ENCODE results near the gene ASPHD2.

Gene ASPHD2

GRCh38 chr22:26447584-26448329 lies 18.7 kb downstream of the ASPHD2 start:
- DNase-seq: no peak

- no peak for DNase-seq
Observed at GRCh38 chr22:26448334-26448733, 19.3 kb downstream of the ASPHD2 start.

- DNase-seq: no peak
Observed at GRCh38 chr22:26448941-26449340, 19.9 kb downstream of the ASPHD2 start.

GRCh38 chr22:26450453-26451185 lies 21.6 kb downstream of the ASPHD2 start:
- no peak for DNase-seq

GRCh38 chr22:26452236-26453016 lies 23.4 kb downstream of the ASPHD2 start:
- DNase-seq: no peak

- no peak for DNase-seq
Observed at GRCh38 chr22:26453216-26453615, 24.2 kb downstream of the ASPHD2 start.

GRCh38 chr22:26453812-26454500 lies 24.9 kb downstream of the ASPHD2 start:
- no peak for DNase-seq

- no peak for DNase-seq
Observed at GRCh38 chr22:26457661-26458272, 28.7 kb downstream of the ASPHD2 start.

- DNase-seq: no peak
Observed at GRCh38 chr22:26460202-26460601, 31.1 kb downstream of the ASPHD2 start.

GRCh38 chr22:26461188-26461810 lies 32.2 kb downstream of the ASPHD2 start:
- peak; percentile 21 for DNase-seq

GRCh38 chr22:26462051-26462450 lies 33.0 kb downstream of the ASPHD2 start:
- DNase-seq: no peak

GRCh38 chr22:26462641-26463040 lies 33.6 kb downstream of the ASPHD2 start:
- no peak for DNase-seq

- DNase-seq: no peak
Observed at GRCh38 chr22:26463101-26463661, 34.1 kb downstream of the ASPHD2 start.

- DNase-seq: no peak
Observed at GRCh38 chr22:26463688-26464087, 34.6 kb downstream of the ASPHD2 start.

- DNase-seq: no peak
Observed at GRCh38 chr22:26464312-26464711, 35.3 kb downstream of the ASPHD2 start.

GRCh38 chr22:26466196-26466595 lies 37.1 kb downstream of the ASPHD2 start:
- no peak for DNase-seq

GRCh38 chr22:26470807-26471206 lies 41.7 kb downstream of the ASPHD2 start:
- DNase-seq: no peak

GRCh38 chr22:26471522-26471921 lies 42.5 kb downstream of the ASPHD2 start:
- DNase-seq: no peak

- DNase-seq: no peak
Observed at GRCh38 chr22:26474682-26475081, 45.6 kb downstream of the ASPHD2 start.

- no peak for DNase-seq
Observed at GRCh38 chr22:26476705-26477340, 47.8 kb downstream of the ASPHD2 start.

- DNase-seq: no peak
Observed at GRCh38 chr22:26477341-26477731, 48.3 kb downstream of the ASPHD2 start.
